Endothelial cell of umbilical vein (primary cell): ENCODE measurements around the gene MRPL42. TPM values are rescaled to one million over a fixed set of nuclear protein-coding genes. Genes with fewer than 3 reads are reported as not detected.

ENCODE experiments used
- BruUV-seq: library from RNA; stranded (reverse); fragments of 400-500 nt; replicated peaks from 2 replicates; lab custom pipeline; 2021; lab: Mats Ljungman, UMichigan
- CTCF ChIA-PET: fragments of 300-600, 350-600 bp; sonication (Branson Sonifier 250); formaldehyde crosslinking; loops from one replicate; lab custom pipeline; 2021; ENCODE audit warnings: antibody characterized with exemption, inconsistent platforms; lab: Charles Lee
- POLR2A ChIA-PET: fragments of 300-600, 350-600 bp; sonication (Branson Sonifier 250); formaldehyde crosslinking; loops from one replicate; lab custom pipeline; 2021; ENCODE audit warnings: antibody characterized with exemption, inconsistent platforms; lab: Charles Lee
- DNase-seq: peaks from one replicate; pipeline ENCODE4 v3.0.0-alpha.2; 2011; ENCODE audit warnings: low read depth, low spot score
- FAIRE-seq: peaks from 2 replicates; lab custom pipeline; 2011; peaks lifted over from hg19 to GRCh38; lab: Jason Lieb, UNC
- H2AFZ ChIP-seq: 2 replicates; pipeline ENCODE4 v1.6.0; 2012; ENCODE audit warnings: low read depth, low read length, control low read depth, inconsistent platforms
- H3K27ac ChIP-seq: 2 replicates; pipeline ENCODE4 v1.5.1; 2011; ENCODE audit warnings: low read depth, mild to moderate bottlenecking, control low read depth, low read length, moderate library complexity; ENCODE audit not compliant: insufficient read depth
- H3K27me3 ChIP-seq, 2 experiments: 2 replicates each; pipeline versions ENCODE4 v1.6.0 to v1.6.1; 2011; ENCODE audit warnings: low read length in 2 of 2, mixed read lengths in 1 of 2; ENCODE audit not compliant: control insufficient read depth in 2 of 2, insufficient read depth in 2 of 2
- H3K36me3 ChIP-seq, 2 experiments: 2 replicates in 1 of 2; 3 replicates in 1 of 2; pipeline ENCODE4 v1.5.1; 2011; ENCODE audit warnings: low read length in 2 of 2, mild to moderate bottlenecking in 1 of 2, moderate library complexity in 1 of 2; ENCODE audit not compliant: control insufficient read depth in 2 of 2, insufficient read depth in 2 of 2; ENCODE audit errors: extremely low read depth in 1 of 2
- H3K4me1 ChIP-seq: 3 replicates; pipeline ENCODE4 v1.5.1; 2011; ENCODE audit warnings: mild to moderate bottlenecking, low read length; ENCODE audit not compliant: control insufficient read depth, insufficient read depth; ENCODE audit errors: extremely low read depth
- H3K4me2 ChIP-seq: 2 replicates; pipeline ENCODE4 v1.6.1; 2011; ENCODE audit warnings: low read length, control low read depth, mixed read lengths; ENCODE audit not compliant: insufficient read depth
- H3K4me3 ChIP-seq, 3 experiments: fragments of 200-600 bp in 1 of 3; sonication (generic), shearing (Covaris generic) in 1 of 3; replicated peaks in 1 of 3; 2 replicates each; pipeline ENCODE4 v1.5.1; 2011 to 2016; ENCODE audit warnings: control low read depth in 3 of 3, low read length in 3 of 3, mild to moderate bottlenecking in 2 of 3, inconsistent platforms in 1 of 3, low read depth in 1 of 3, moderate library complexity in 1 of 3; ENCODE audit not compliant: insufficient read depth in 1 of 3
- H3K79me2 ChIP-seq: 2 replicates; pipeline ENCODE4 v1.6.0; 2012; ENCODE audit warnings: low read length, inconsistent platforms; ENCODE audit not compliant: control insufficient read depth, insufficient read depth
- H3K9ac ChIP-seq: replicated peaks from 2 replicates; pipeline ENCODE3; 2011; ENCODE audit warnings: low read length, control low read depth; ENCODE audit not compliant: insufficient read depth; ENCODE audit errors: extremely low read depth
- H3K9me1 ChIP-seq: replicated peaks from 3 replicates; pipeline ENCODE4 v1.6.0; 2011; ENCODE audit warnings: mild to moderate bottlenecking, low read length; ENCODE audit not compliant: control insufficient read depth, insufficient read depth; ENCODE audit errors: extremely low read depth
- H3K9me3 ChIP-seq: replicated peaks from 2 replicates; pipeline ENCODE4 v1.5.1; 2012; ENCODE audit warnings: low read length, inconsistent platforms; ENCODE audit not compliant: control insufficient read depth, insufficient read depth
- H4K20me1 ChIP-seq: replicated peaks from 2 replicates; pipeline ENCODE3; 2011; ENCODE audit warnings: mild to moderate bottlenecking, low read length; ENCODE audit not compliant: control insufficient read depth, insufficient read depth; ENCODE audit errors: extremely low read depth
- EZH2 ChIP-seq: IDR thresholded peaks from 2 replicates; pipeline ENCODE4 v1.6.1; 2012; ENCODE audit warnings: borderline replicate concordance, low read depth, mild to moderate bottlenecking, moderate library complexity, low read length, inconsistent platforms; ENCODE audit not compliant: severe bottlenecking
- GATA2 ChIP-seq: IDR thresholded peaks from 2 replicates; pipeline ENCODE4 v1.7.0; 2011; ENCODE audit warnings: low read depth, mild to moderate bottlenecking, moderate library complexity, mixed read lengths, low read length; ENCODE audit not compliant: insufficient read length, insufficient read depth
- JUN ChIP-seq: IDR thresholded peaks from 2 replicates; pipeline ENCODE4 v1.6.1; 2011; ENCODE audit warnings: borderline replicate concordance, low read depth; ENCODE audit not compliant: insufficient read length, insufficient read depth
- MYC ChIP-seq: IDR thresholded peaks from one replicate; pipeline ENCODE4 v1.6.1; 2011; ENCODE audit warnings: mild to moderate bottlenecking, low read depth, low read length
- POLR2A ChIP-seq: IDR thresholded peaks from 2 replicates; pipeline ENCODE4 v1.6.1; 2012; ENCODE audit warnings: low read depth, mild to moderate bottlenecking, control low read depth, low read length
- POLR2AphosphoS5 ChIP-seq: IDR thresholded peaks from 2 replicates; pipeline ENCODE4 v1.6.1; 2012; ENCODE audit warnings: low read depth, mild to moderate bottlenecking, control low read depth, low read length, moderate library complexity; ENCODE audit not compliant: insufficient read depth
- dilution Hi-C: fragments of 300-500 bp; cut with MboI; formaldehyde crosslinking; loops from one replicate; pipeline ENCODE4 v1.15.0; 2019; ENCODE audit warnings: low sequenced_read_pairs; ENCODE audit not compliant: extremely low pct_ligation_motif_present
- intact Hi-C: fragments of 100-400 bp; cut with micrococcal nuclease; formaldehyde crosslinking; loops from one replicate; pipeline ENCODE4 v1.10.0; 2022
- polyA plus RNA-seq, 4 experiments: library from polyadenylated mRNA; depleted of rRNA in 3 of 4; stranded (reverse) in 3 of 4; unstranded in 1 of 4; fragments of >200 nt; gene quantifications; 2 replicates each; pipeline versions ENCODE4 v1.2.1 to v1.2.3, GENCODE V29; 2011 to 2012; ENCODE audit warnings: missing spikeins in 1 of 4
- total RNA-seq: library from RNA; stranded (reverse); gene quantifications from 2 replicates; pipeline ENCODE4 v1.2.3, GENCODE V29; 2021
- TF ChIP-seq, protein P1 (sequence below), 2 donors: IDR thresholded peaks; 1 replicate in 1 of 2; 2 replicates in 1 of 2; pipeline ENCODE4 v1.5.1; 2011; ENCODE audit warnings: low read length in 2 of 2, mild to moderate bottlenecking in 2 of 2, moderate library complexity in 2 of 2, control low read depth in 1 of 2, inconsistent platforms in 1 of 2, low read depth in 1 of 2; ENCODE audit not compliant: insufficient read depth in 1 of 2; ENCODE audit errors: extremely low read depth in 1 of 2
- TF ChIP-seq, protein P2 (sequence below): IDR thresholded peaks from 2 replicates; pipeline ENCODE4 v1.6.1; 2011; ENCODE audit not compliant: insufficient read depth, insufficient read length

The MRPL42 gene
- total and polyA plus RNA-seq, 2 donors (not counting 3 experiments of a cell fraction or from before 2014, with no cell fraction given), result 38.5 to 61.2 TPM

GRCh38 chr12:93500667-93501066, 33.4 kb downstream of the MRPL42 start:
- no peak for FAIRE-seq
- H3K27ac ChIP-seq, result no peak overlapping the region
- no peak overlapping the region for H2AFZ ChIP-seq
- no peak overlapping the region for H3K4me3 ChIP-seq
- no peak for DNase-seq
- no TSS peak for BruUV-seq
- ChIA-PET CTCF (no interaction called here), POLR2A (no interaction called here)
- H3K36me3 ChIP-seq, result peaks cover 0 to 10% of the 10 kb centered on the region in 2 experiments
- no peaks in the 10 kb centered on the region for H3K9me1 ChIP-seq
- H3K9me3 ChIP-seq, result no peaks in the 10 kb centered on the region
- H3K27me3 ChIP-seq, result no peaks in the 10 kb centered on the region
- no peaks in the 10 kb centered on the region for H4K20me1 ChIP-seq
- TF ChIP-seq, protein P1, sequence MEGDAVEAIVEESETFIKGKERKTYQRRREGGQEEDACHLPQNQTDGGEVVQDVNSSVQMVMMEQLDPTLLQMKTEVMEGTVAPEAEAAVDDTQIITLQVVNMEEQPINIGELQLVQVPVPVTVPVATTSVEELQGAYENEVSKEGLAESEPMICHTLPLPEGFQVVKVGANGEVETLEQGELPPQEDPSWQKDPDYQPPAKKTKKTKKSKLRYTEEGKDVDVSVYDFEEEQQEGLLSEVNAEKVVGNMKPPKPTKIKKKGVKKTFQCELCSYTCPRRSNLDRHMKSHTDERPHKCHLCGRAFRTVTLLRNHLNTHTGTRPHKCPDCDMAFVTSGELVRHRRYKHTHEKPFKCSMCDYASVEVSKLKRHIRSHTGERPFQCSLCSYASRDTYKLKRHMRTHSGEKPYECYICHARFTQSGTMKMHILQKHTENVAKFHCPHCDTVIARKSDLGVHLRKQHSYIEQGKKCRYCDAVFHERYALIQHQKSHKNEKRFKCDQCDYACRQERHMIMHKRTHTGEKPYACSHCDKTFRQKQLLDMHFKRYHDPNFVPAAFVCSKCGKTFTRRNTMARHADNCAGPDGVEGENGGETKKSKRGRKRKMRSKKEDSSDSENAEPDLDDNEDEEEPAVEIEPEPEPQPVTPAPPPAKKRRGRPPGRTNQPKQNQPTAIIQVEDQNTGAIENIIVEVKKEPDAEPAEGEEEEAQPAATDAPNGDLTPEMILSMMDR (IDR thresholded peaks at IDR 0.05; ENCODE audit: extremely low read depth in 1 of 2, insufficient read depth in 1 of 2, low read depth in 1 of 2, low read length in 2 of 2), result no peak
- TF ChIP-seq JUN (no peak), EZH2 (no peak), POLR2AphosphoS5 (no peak), MYC (no peak), POLR2A (no peak), GATA2 (no peak)
- TF ChIP-seq, protein P2, sequence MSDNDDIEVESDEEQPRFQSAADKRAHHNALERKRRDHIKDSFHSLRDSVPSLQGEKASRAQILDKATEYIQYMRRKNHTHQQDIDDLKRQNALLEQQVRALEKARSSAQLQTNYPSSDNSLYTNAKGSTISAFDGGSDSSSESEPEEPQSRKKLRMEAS, result no peak
- H3K4me2 ChIP-seq, result no peak overlapping the region
- H3K79me2 ChIP-seq, result no peaks in the 10 kb centered on the region
- intact Hi-C loops (no loop called here), dilution Hi-C loops (no loop called here)
- H3K4me1 ChIP-seq, result peaks cover 2% of the 10 kb centered on the region
- H3K9ac ChIP-seq, result no peak overlapping the region
